ENCODE results near the gene PARVB.

The PARVB gene

DNA sequence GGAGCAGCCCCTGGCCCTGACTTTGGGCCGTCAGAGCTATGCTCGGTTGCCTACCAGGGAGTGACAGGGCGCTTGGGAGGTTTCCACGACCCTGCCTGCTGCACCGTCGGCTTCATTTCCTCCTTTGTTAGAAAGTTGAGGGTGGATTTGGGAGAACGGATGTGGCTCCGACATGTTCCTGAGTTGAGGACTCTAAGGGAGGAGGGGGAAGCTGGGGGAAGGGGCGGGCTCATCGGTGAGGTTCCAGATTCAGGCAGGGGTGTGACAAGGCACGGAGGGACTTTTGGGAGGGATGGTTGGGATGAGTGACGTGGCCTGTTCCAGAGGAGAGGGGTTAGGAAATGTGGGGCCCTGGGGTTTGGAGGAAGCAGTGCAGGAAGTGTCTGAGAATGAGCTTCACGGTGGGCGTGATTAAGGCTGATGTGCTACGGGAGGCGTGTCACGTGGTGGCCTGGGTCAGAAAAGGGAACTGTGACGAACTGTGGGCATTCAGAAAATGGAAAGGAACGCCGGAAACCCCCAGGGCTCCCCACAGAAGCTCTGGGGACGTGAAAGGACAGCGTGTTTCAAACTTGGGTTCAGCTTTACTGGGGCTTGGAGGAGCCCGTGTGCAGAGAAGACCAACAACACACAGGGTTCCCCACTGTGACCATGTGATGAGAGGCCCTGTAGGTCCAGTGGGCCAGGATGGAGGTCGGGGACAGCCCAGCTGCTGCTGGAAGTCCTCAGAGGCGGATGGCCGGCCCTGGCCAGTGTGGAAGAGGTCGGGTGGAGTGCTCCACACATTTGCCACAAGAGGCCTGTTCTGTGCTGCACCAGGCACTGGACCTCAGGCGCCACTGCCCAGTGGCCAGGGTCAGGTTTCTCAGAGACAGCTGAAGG is 2.8 kb downstream of the PARVB start:
- peak; percentile 21 to 59 (median 26) for DNase-seq (ENCODE audit: low read depth in 3 of 3)

DNA sequence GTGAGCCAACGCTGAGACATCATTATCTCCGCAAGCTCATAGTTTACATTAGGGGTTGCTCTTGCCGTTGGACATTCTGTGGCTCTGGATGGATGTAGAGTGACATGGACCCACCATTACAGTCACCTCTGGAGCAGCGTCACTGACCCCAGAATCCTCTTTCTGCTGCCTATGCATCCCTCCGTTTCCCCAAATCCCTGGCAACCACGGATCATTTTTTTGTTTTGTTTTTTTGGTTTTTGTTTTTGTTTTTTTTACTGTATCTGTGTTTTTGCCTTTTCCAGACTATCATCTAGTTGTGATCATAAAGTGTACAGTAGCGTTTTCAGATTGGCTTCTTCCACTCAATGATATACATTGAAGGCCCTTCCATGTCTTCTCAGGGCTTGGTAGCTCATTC is 4.0 kb downstream of the PARVB start:
- DNase-seq (ENCODE audit: low read depth in 3 of 3), result no peak

DNA sequence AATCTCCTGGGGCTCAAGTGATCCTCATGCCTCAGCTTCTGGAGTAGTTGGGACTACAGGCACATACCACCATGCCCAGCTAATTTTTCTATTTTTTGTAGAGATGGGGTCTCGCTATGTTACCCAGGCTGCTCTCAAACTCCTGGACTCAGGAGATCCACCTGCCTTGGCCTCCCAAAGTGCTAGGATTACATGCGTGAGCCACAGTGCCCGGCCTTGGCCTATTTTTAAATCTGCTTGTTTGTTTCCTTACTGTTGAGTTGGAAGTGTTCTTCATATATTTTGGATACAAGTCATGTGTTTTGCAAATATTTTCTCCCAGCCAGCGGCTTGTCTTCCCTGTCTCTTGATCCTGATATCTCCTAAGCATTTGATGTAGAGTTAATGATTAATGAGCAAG is 5.0 kb downstream of the PARVB start:
- no peak for DNase-seq (ENCODE audit: low read depth in 3 of 3)

DNA sequence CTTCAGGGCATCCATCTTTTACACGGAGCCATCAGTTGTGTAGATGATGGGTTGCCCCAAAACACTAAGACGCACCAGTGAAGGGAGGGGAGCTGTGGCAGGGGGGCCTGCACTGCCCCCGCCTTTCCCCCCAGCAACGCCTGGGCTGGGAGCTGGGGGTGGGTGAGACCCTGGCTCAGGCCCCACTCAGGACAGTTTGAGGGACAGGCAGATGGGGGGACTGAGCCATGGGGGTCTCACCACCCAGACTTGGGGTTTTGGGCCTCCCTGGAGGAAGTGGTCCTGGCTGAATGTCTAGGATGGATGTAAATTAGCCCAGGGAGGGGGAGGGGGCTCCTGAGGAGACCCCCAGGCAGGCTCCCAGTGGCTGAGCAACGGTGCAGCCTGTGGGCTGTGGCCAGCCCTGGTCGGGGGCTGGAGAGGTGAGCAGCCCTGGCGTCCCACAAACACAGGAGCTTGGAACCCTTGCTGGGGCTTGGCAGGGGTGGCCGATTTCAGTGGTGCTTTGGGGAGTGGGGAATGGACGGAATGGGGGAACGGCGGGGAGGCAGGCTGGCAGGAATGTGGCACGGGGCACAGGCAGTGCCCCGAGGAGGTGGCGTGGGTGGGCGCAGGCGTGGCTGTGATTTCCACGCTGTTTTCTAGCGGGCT is 6.1 kb downstream of the PARVB start:
- DNase-seq (ENCODE audit: low read depth in 3 of 3), result no peak

DNA sequence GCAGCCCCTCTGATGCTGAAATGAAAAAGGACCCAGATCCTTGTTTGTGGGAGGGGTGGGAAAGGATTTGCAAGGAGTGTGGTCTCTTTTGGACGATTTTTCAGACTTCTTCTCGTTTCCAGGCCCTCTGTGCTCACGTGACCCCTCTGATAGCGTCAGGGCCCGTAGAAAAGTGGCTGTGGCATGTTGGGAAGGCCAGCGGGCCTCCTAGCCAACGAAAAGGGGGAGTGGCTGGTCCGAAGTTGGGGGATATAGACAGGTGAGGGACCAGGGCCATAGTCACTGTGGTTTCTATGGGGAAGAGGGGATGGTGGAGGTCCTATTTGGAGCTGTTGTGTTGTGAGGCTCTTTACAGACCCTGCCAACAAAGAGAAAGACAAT is 6.6 kb downstream of the PARVB start:
- DNase-seq (ENCODE audit: low read depth in 3 of 3), result no peak

DNA sequence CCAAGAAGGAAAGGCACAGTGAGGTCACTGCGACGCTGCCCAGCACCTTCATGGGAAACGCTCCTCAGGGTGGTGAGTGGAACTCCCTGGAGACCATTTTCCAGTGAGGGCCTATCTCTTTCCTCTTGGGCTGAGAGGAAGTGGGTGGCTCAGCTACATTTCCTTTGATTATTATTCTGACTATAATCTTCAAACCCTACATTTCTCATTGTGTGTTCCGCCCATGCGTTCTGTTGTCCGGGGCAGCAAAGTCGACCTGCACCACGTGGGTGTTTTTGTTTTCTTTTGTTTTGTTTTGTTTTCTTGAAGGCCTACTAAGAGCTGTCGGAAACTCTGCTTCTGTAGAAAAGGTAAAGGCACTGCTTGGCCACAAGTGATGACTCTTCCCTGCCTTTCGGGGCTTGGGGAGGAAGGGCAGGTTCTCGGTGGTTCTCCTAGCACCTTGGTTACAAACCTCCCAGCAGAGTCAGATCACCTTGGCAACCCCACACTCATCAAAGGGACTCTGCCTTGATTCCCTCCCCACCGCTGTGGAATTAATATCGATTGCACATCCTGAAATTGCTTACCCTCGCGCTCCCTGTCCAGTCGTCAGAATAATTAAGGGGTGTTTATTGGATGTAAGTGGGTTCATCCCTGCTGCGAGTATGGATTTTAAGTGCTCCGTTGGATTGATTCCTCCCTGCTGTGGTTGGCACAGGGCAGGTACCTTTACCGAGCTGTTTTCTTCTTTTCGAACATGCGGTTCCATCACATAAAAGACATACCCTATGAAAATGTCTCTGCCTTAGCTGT is 7.3 kb downstream of the PARVB start:
- DNase-seq (ENCODE audit: low read depth in 3 of 3), result peak in 1 of 3 experiments; percentile 8

DNA sequence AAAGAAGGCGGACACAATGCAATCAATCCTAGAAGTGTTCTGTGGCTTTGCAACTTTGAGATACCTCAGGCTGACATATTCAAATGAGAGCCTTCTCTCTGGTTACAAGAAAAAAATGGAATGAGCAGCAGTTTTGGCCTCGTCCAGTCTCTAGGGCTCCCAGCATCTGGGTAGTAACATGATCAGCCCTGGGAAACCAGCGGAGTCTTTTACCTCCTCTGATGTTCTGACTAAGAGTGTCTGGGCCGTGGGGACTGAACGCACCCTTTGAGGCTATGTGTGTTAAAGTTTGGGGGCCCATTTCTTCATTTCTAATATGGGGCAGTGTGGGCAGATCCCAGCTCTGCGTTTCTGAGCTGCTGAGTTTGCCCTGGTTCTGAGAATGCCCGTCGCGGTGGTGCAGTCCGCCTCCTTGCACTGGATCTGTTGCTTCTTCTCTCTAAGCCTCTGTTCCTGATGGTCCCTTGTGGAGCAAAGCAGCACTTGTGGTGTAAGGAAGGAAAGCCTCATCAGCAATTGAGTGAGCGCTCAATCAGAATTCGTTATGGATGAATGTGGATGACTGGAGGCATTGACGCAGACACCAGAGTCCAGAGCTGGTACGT is 8.1 kb downstream of the PARVB start:
- no peak for DNase-seq (ENCODE audit: low read depth in 3 of 3)

DNA sequence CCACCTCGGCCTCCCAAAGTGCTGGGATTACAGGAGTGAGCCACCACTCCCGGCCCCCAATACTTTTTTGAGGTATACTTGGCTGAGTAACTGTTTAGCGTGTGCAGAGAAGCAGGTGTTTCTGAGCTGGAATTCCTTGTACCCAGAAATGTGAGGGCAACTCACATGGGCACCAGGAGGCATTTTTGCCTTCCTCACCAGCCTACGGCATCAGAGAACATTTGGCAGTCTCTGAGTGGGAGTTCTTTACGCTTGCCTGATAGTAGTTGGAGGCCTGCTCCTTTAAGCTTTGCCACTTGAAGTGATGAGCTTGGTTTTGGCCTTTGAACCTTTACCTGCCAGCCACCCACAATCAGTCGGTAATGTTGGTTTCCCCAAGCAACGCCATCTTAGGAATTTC is 9.2 kb downstream of the PARVB start:
- DNase-seq (ENCODE audit: low read depth in 3 of 3), result no peak

DNA sequence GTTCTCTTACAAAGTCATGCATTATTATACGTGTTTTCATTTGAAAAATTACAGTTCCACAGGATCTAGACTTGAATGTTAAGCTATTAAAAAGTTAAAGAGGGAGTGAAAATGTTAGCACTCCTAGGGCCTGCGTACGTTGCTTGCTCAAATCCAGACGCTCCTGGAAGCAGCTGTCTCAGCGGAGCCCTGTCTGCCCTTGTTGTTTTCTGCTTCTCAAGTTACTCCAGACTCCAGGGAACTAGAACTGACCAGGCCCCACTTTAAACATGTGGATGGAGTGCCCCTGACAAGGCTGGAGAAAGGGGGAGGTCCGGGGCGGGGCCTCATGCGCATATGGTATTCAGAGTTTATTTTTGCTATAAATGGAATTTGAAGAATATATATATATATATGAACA is 9.6 kb downstream of the PARVB start:
- no peak for DNase-seq (ENCODE audit: low read depth in 3 of 3)

DNA sequence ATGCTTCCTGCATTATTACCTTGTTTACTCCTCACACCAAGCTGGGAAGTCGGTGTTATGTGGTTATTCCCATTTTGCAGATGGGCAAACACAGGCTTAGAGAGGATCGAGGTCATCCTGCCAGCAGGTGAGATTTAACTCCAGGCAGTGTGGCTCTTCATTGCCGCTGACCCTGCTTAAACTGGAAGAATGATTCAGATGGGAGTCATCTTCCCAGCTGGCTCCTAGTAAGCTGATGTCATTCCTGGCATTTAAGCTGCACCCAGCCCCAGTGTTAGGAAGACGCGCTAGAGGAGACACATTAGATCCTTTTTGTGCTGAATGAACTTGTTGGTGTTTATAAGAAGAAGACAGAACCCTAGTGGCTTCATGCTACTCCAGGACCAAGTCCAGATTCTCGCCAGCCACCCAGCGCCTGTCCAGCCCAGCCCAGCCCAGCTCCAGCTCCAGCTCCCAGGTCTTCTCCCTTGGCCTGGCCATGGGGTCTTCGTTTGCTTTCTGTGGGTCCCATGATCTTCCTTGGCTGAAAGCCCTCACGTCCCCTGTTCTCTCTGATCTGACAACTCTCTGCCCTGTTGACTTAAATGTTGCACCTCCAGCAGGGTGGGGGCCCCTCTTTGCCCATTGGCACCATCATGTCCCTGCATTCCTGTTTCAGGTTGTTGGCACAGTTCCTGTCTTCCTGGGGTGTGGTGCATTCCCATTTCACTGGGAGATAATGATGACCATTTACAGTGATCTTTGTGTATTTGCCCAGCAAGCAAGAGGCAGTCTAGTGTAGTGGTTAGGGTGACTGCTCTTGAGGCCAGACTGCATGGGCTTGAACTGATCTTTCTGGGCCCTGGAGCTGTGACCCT is 13.6 kb downstream of the PARVB start:
- no peak for DNase-seq (ENCODE audit: low read depth in 3 of 3)

DNA sequence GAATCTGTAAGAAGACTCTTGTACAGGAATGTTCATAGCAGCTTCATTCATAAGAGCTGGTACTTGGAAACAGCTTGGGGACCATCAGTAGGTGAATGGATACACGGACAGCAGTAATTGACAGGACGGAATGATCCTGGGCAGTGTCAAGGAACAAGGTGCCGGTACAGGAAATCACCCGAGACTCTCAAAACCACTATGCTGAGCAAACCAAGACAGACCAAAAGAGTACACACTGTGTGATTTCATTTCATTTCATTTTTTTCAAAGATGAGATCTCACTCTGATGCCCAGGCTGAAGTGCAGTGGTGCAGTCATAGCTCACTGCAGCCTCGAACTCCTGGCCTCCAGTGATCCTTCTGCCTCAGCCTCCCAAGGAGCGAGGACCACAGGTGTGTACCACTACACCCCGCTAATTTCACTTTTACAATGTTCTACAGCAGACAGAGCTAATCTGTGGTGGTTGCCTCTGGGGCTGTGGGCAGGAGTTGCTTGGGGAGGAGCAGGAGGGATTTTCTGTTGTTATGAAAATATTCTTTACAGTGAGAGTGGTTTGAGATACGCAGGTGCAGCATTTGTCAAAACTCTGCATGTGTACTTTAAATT is 15.6 kb downstream of the PARVB start:
- DNase-seq (ENCODE audit: low read depth in 3 of 3), result no peak

DNA sequence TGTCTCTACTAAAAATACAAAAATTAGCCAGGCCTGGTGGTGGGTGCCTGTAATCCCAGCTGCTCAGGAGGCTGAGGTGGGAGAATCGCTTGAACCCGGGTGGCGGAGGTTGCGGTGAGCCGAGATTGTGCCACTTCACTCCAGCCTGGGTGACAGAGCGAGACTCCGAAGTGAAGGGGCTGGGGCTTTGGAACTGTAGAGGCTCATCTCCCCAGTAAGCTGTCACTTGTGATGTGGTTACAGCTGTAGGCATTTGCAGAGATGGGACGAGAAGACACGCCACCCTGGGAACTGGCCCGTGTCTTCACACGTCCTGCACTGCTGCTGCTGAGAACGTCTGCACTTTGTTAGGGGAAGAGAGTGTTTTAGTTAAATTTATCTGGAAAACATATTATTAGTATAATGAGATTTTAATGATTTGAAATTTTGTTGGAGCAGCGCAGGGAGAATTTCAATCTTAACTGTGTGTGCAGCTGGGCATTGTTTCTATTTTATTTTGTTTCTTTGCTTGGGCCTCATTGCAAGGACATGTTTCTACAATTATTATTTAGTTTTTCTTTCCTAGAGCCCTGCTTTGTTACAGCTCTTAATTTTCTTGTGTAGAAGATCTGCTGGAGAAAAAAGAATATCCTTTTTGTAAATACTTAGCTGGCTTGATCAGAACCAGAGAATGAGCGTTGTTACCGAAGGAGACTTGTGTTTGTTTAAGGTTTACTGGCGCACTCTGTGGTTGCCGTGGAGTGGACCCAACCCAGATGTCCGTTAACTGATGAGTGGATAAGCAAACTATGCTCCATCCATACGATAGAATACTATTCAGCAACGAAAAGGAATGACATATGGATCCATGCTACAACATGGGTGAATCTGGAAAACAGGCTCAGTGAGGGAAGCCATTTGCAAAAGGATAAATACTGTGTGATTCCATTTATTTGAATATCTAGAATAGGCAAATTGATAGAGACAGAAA is 18.4 kb downstream of the PARVB start:
- DNase-seq (ENCODE audit: low read depth in 3 of 3), result no peak

DNA sequence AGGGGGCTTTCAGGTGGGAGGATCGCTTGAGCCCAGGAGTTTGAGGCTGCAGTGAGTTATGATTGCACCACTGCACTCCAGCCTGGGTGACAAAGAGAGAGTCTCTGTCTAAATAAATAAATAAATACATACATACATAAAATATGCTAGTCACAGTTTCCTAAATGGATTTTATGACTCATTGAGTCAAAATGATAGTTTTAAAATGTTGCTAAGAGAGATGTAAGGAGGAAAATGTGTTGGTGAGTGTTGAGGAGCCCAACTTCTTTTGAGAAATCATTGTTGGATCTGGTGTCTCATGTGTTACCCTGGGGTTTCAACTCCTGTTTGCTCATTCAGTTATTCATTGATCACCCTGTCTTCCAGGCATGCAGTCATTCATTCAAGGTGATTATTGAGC is 21.0 kb downstream of the PARVB start:
- no peak for DNase-seq (ENCODE audit: low read depth in 3 of 3)

DNA sequence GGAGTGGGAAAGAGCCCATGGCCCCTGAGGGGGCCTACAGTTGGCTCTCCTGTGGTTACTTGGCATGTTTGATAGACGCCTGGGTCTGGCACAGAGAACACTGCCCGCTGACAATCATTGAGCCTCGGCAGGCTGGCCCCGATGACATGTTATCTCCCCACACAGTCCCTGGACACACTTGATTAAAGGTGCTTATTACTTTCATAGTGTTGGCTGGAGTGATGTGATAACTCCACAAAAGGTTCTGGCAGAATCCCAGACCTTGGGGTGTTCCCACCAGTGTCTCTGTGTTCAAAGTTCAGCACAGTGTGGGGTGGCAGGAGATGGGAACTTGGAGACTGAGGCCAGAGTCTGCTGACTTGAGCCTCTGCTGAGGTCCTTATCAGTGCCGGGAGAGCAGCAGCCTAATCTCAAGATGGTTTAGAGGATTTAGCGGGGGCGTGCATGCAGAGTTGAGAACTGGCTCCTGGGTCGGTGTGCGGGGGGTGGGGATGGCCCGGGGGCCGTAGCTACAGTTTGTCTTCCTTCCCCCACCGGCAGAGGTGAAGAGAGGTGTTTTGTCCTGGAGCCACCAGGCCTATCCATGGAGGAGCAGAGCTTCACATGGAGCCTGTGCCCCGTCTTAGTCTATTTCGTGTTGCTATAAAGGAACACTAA is 22.5 kb downstream of the PARVB start:
- no peak for DNase-seq (ENCODE audit: low read depth in 3 of 3)

DNA sequence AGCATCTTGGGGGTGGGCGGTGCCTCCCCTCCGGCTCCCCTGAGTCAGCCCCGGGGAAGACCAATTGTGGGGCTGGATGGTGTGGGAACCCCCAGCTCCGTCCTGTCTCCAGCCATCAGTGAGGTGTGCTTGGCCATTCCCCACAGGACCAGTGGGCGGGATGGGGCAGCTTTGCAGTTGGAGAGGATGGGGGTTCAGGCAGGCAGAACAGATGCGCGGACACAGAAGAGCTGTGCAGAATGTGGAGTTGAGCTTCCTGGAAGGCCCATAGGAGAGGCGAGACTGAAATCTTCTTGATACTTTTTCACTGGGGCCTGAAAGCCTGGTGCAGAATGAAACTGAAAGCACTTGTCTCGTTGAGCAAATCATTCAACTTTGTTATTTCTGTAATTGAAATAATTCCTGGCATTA is 23.8 kb downstream of the PARVB start:
- no peak for DNase-seq (ENCODE audit: low read depth in 3 of 3)

DNA sequence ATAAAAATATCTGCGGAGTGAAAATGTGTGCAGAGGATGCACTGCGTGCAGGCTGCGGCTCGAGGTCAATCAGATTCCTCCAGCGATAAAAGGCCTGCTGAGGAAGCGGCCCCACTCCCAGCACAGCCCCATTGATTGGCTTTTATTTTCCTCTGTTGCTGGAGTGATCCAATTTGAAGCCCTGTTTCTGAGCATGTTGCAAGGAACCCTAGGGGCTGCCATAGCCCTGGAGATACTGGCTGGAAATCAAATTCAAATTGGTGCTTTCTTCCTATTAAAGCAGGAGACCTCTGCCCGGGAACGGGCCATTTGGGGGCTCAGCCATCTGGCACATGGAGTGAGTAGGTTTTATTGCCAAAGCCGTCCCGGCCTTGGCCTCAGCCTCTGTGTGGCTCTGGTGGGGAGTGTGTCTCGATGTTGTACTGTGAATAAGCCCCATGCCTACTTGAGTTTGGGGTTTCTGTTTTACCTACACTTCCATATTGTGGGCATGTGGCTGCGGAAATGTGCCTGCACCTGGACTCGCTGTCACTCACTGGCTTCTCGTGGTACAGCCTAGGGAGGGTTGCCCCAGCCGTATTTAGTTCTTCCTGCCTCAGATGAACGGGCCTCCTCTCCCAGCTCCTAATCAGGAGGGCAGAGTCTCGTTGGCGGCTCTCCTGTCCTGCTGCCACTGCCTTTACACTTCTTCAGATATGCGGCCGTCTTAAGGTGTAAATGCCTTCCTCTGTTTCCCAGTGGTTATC is 25.6 kb downstream of the PARVB start:
- DNase-seq (ENCODE audit: low read depth in 3 of 3), result no peak

DNA sequence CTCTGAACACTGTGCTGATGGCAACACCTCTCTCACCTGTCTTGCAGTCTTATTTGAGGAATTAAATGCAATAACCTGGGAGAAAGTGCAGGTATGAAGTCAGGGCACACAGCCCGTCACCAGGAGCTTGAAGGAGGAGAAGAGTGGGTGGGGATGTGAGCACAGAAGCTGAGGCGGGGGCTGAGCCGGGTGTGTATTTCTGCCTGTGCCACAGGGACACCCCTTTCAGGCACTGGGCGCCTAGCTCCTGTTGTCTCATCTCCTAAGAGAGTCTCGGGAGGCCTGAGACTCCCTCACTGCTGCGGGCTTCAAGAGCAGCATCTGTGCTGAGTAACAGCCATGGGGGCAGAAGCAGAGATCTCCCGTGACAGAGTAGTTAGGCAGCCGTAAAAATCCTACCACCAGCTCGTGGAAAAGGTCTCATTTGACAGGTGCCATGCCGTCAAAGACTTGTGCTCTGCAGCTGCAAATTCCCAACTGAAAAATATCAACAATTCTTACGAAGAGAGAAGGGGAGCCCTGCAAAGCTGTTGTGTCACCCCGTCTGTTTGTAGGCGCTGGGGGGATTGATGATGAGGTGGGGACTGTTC is 26.8 kb downstream of the PARVB start:
- no peak for DNase-seq (ENCODE audit: low read depth in 3 of 3)

DNA sequence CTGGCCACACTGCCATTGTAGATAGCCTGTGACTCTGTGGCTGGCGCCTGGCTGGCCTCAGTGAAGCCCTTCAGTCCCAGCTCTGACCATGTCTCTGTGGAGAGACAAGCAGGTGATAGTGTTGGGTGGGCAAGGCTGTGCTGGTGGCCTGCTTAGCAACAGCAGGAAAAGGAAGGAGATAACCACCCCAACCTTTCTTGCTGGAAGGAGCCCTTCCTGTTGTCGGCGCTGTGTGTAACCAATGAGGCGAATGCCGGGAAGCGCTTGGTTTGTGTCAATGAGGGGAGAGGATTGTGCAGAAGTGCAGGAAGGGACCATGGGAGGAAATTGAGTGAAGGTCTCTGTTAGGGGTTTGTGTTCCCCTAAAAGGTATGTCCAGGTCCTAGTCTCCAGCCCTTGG is 27.3 kb downstream of the PARVB start:
- DNase-seq (ENCODE audit: low read depth in 3 of 3), result no peak

Measured in stimulated activated CD4-positive, alpha-beta T cell treated with anti-CD3 and anti-CD28 coated beads, TNF-alpha, amount 100 ng/mL, for 24 hours (primary cell).